ENCODE data around the gene TTK. TPM values are rescaled to one million over a fixed set of nuclear protein-coding genes. Genes with fewer than 3 reads are reported as not detected.

The TTK gene
- polyA plus RNA-seq, 3 donors: not detected

DNA sequence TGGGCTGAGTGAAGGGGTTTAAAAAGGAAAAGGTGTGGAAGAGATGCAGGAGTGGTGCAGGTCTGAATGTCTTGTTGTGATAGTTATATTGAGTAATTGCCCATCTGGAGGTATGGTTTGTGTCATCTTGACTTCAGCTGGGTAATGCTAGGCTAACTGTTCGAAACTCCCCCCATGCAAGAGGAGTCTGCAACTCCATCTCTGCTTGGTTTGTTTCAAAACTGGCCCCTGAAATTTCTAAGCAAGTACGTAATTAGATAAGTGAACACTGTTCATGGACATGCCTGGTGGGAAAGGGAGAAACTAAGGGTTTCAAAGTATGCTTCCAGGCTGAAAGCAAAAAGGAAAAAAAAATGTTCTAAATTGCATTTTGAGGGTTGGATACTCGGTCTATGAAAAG, 17.1 kb downstream of the TTK start:
- no peak overlapping the region for H3K4me2 ChIP-seq (replicated peaks; ENCODE audit: extremely low read depth, low read length, poor library complexity, severe bottlenecking)
- H3K36me3 ChIP-seq (replicated peaks in 1 of 2; ENCODE audit: control insufficient read depth in 1 of 2, insufficient read depth in 2 of 2, low read length in 2 of 2): peaks cover 36 to 85% of the 10 kb centered on the region in 2 donors
- Mint-ChIP-seq H3K27ac (peak overlapping the region in 2 of 7 donors; percentile 37 to 70), H3K4me3 (no peak overlapping the region), H3K9me3 (no peaks in the 10 kb centered on the region), H3K27me3 (ENCODE audit: low read depth in 3 of 3) (no peaks in the 10 kb centered on the region), H3K36me3 (peaks cover 36 to 64% of the 10 kb centered on the region in 2 donors), H3K4me1 (no peaks in the 10 kb centered on the region)
- no peak overlapping the region for H2AFZ ChIP-seq (ENCODE audit: insufficient read depth, low read depth, low read length, poor library complexity, severe bottlenecking)
- no peaks in the 10 kb centered on the region for H3K79me2 ChIP-seq (ENCODE audit: insufficient read depth, low read length)
- no peaks in the 10 kb centered on the region for H3K27me3 ChIP-seq (ENCODE audit: control insufficient read depth in 2 of 2, insufficient read depth in 2 of 2, low read length in 2 of 2)
- TF ChIP-seq, protein P1, sequence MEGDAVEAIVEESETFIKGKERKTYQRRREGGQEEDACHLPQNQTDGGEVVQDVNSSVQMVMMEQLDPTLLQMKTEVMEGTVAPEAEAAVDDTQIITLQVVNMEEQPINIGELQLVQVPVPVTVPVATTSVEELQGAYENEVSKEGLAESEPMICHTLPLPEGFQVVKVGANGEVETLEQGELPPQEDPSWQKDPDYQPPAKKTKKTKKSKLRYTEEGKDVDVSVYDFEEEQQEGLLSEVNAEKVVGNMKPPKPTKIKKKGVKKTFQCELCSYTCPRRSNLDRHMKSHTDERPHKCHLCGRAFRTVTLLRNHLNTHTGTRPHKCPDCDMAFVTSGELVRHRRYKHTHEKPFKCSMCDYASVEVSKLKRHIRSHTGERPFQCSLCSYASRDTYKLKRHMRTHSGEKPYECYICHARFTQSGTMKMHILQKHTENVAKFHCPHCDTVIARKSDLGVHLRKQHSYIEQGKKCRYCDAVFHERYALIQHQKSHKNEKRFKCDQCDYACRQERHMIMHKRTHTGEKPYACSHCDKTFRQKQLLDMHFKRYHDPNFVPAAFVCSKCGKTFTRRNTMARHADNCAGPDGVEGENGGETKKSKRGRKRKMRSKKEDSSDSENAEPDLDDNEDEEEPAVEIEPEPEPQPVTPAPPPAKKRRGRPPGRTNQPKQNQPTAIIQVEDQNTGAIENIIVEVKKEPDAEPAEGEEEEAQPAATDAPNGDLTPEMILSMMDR (IDR thresholded peaks at IDR 0.05): no peak
- no peak overlapping the region for H3K4me3 ChIP-seq (replicated peaks in 1 of 3; ENCODE audit: low read depth in 2 of 3, low read length in 3 of 3)
- intact Hi-C loops (cut with micrococcal nuclease): no loop called here
- H4K20me1 ChIP-seq (ENCODE audit: insufficient read depth, low read length): no peaks in the 10 kb centered on the region
- no peak for DNase-seq
- H3K4me1 ChIP-seq (ENCODE audit: control insufficient read depth in 1 of 2, insufficient read depth in 2 of 2, low read length in 2 of 2): no peaks in the 10 kb centered on the region
- WGBS (ENCODE audit: insufficient coverage): 90% methylated on average over 2 of the region's 3 CpGs
- H3K9ac ChIP-seq (ENCODE audit: insufficient read depth, low read length, poor library complexity, severe bottlenecking): no peak overlapping the region
- H3K9me3 ChIP-seq (replicated peaks in 1 of 2; ENCODE audit: control insufficient read depth in 1 of 2, insufficient read depth in 1 of 2, low read length in 2 of 2): no peaks in the 10 kb centered on the region
- H3K27ac ChIP-seq (ENCODE audit: low read depth in 1 of 2, low read length in 2 of 2): no peak overlapping the region

DNA sequence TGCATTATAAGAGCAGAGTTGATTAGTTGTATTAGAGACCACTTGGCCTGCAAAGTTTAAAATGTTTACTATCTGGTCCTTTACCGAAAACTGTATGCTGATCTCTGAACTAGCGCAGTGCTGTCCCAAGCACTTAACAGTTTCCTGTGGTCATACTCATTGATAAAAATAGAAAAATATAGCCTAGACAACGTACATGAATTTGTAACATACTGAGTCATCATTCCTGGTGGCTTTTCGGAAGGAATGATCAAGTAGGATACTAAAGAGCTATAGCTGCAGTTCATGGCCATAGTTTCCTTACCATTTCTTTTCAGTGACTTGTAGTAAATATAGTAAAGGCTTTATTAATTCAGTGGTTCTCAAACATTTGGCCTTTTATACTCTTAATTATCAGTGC, 18.4 kb downstream of the TTK start:
- no peaks in the 10 kb centered on the region for H4K20me1 ChIP-seq (ENCODE audit: insufficient read depth, low read length)
- H2AFZ ChIP-seq (ENCODE audit: insufficient read depth, low read depth, low read length, poor library complexity, severe bottlenecking): no peak overlapping the region
- H3K9ac ChIP-seq (ENCODE audit: insufficient read depth, low read length, poor library complexity, severe bottlenecking): no peak overlapping the region
- H3K36me3 ChIP-seq (replicated peaks in 1 of 2; ENCODE audit: control insufficient read depth in 1 of 2, insufficient read depth in 2 of 2, low read length in 2 of 2): peaks cover 38 to 85% of the 10 kb centered on the region in 2 donors
- intact Hi-C loops (cut with micrococcal nuclease): no loop called here
- no peak for DNase-seq
- no peak overlapping the region for H3K4me3 ChIP-seq (replicated peaks in 1 of 3; ENCODE audit: low read depth in 2 of 3, low read length in 3 of 3)
- no peaks in the 10 kb centered on the region for H3K9me3 ChIP-seq (replicated peaks in 1 of 2; ENCODE audit: control insufficient read depth in 1 of 2, insufficient read depth in 1 of 2, low read length in 2 of 2)
- no CpG with 5 or more reads among the region's 4 CpGs for WGBS (ENCODE audit: insufficient coverage)
- H3K27me3 ChIP-seq (ENCODE audit: control insufficient read depth in 2 of 2, insufficient read depth in 2 of 2, low read length in 2 of 2): no peaks in the 10 kb centered on the region
- H3K27ac ChIP-seq (ENCODE audit: low read depth in 1 of 2, low read length in 2 of 2): peak overlapping the region in 1 of 2 donors; percentile 30
- Mint-ChIP-seq H3K9me3 (no peaks in the 10 kb centered on the region), H3K4me3 (no peak overlapping the region), H3K4me1 (no peaks in the 10 kb centered on the region), H3K27me3 (ENCODE audit: low read depth in 3 of 3) (no peaks in the 10 kb centered on the region), H3K27ac (no peak overlapping the region), H3K36me3 (peaks cover 34 to 55% of the 10 kb centered on the region in 2 donors)
- TF ChIP-seq, protein P1 (IDR thresholded peaks at IDR 0.05): no peak
- H3K4me1 ChIP-seq (ENCODE audit: control insufficient read depth in 1 of 2, insufficient read depth in 2 of 2, low read length in 2 of 2): no peaks in the 10 kb centered on the region
- no peaks in the 10 kb centered on the region for H3K79me2 ChIP-seq (ENCODE audit: insufficient read depth, low read length)
- no peak overlapping the region for H3K4me2 ChIP-seq (replicated peaks; ENCODE audit: extremely low read depth, low read length, poor library complexity, severe bottlenecking)
